Measurements from ENCODE around the gene CMSS1. TPM values are rescaled to one million over a fixed set of nuclear protein-coding genes. Genes with fewer than 3 reads are reported as not detected.

CMSS1 gene
- total RNA-seq, 1 donor from 2014 or later = 34.8 TPM

GRCh38 chr3:100197876-100198275 lies 380.2 kb downstream of the CMSS1 start:
- TF ChIP-seq, protein P1, sequence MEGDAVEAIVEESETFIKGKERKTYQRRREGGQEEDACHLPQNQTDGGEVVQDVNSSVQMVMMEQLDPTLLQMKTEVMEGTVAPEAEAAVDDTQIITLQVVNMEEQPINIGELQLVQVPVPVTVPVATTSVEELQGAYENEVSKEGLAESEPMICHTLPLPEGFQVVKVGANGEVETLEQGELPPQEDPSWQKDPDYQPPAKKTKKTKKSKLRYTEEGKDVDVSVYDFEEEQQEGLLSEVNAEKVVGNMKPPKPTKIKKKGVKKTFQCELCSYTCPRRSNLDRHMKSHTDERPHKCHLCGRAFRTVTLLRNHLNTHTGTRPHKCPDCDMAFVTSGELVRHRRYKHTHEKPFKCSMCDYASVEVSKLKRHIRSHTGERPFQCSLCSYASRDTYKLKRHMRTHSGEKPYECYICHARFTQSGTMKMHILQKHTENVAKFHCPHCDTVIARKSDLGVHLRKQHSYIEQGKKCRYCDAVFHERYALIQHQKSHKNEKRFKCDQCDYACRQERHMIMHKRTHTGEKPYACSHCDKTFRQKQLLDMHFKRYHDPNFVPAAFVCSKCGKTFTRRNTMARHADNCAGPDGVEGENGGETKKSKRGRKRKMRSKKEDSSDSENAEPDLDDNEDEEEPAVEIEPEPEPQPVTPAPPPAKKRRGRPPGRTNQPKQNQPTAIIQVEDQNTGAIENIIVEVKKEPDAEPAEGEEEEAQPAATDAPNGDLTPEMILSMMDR (IDR thresholded peaks at IDR 0.05; ENCODE audit: borderline replicate concordance) = no peak
- Histone ChIP-seq H3K4me1 (no peaks in the 10 kb centered on the region), H3K27me3 (ENCODE audit: low read depth) (no peaks in the 10 kb centered on the region), H3K27ac (replicated peaks) (no peak overlapping the region), H3K4me3 (no peak overlapping the region), H3K36me3 (no peaks in the 10 kb centered on the region), H3K9me3 (replicated peaks) (no peaks in the 10 kb centered on the region)
- intact Hi-C loops (cut with micrococcal nuclease) = no loop called here
- DNase-seq = no peak

DNA sequence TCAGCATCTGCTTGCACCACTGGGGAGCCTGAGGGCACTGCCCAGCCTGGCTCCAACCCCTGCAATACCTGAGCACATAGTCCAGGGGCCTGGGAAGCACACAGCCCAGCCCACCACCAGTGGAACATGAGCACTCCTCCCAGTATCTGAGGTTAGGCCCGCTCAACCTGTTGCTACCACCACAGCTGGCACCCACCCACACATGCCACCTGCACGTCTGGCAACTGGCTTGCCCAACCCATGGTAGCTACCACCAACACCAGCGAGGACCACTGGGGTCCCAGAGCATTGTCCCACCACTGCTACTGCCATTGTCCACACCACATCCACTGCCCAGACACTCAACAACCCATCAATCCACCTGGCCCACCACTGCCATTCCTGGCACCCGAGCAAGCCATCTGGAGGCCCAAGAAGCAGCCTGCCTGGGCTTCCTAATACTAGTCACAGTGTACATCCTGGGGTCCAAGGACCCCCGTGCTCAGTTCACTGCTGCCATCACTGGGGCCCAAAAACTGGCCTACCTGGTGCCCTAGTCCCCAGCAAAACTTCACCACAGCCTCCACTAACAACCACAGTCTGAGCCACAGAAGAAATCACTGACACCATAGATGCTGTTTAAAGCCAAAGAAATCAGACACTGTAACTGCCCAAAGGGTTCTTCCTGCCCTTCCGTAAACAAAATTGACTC lies 381.1 kb downstream of the CMSS1 start:
- intact Hi-C loops (cut with micrococcal nuclease) = no loop called here
- Histone ChIP-seq H3K27me3 (ENCODE audit: low read depth) (no peaks in the 10 kb centered on the region), H3K4me1 (no peaks in the 10 kb centered on the region), H3K9me3 (replicated peaks) (peaks cover 4% of the 10 kb centered on the region), H3K27ac (replicated peaks) (no peak overlapping the region), H3K36me3 (no peaks in the 10 kb centered on the region), H3K4me3 (no peak overlapping the region)
- DNase-seq = no peak
- TF ChIP-seq, protein P1 (IDR thresholded peaks at IDR 0.05; ENCODE audit: borderline replicate concordance) = no peak

- H3K4me3 ChIP-seq = no peak overlapping the region
- peaks cover 12% of the 10 kb centered on the region for H3K9me3 ChIP-seq (replicated peaks)
- no peaks in the 10 kb centered on the region for H3K36me3 ChIP-seq
- H3K4me1 ChIP-seq = peaks cover 8% of the 10 kb centered on the region
- intact Hi-C loops (cut with micrococcal nuclease) = no loop called here
- TF ChIP-seq, protein P1 (IDR thresholded peaks at IDR 0.05; ENCODE audit: borderline replicate concordance) = no peak
- DNase-seq = no peak
- no peak overlapping the region for H3K27ac ChIP-seq (replicated peaks)
- H3K27me3 ChIP-seq (ENCODE audit: low read depth) = no peaks in the 10 kb centered on the region
These were observed 387.5 kb downstream of the CMSS1 start for GRCh38 chr3:100205171-100205570.

GRCh38 chr3:100206687-100207086 lies 389.0 kb downstream of the CMSS1 start:
- no peak overlapping the region for H3K4me3 ChIP-seq

GRCh38 chr3:100207886-100208285 lies 390.2 kb downstream of the CMSS1 start:
- intact Hi-C loops (cut with micrococcal nuclease) = no loop called here
- H3K9me3 ChIP-seq (replicated peaks) = peaks cover 12% of the 10 kb centered on the region
- TF ChIP-seq, protein P1 (IDR thresholded peaks at IDR 0.05; ENCODE audit: borderline replicate concordance) = no peak
- H3K4me3 ChIP-seq = no peak overlapping the region
- no peak overlapping the region for H3K27ac ChIP-seq (replicated peaks)
- no peak for DNase-seq
- no peaks in the 10 kb centered on the region for H3K27me3 ChIP-seq (ENCODE audit: low read depth)
- H3K4me1 ChIP-seq = peaks cover 24% of the 10 kb centered on the region
- H3K36me3 ChIP-seq = no peaks in the 10 kb centered on the region

More at GRCh38 chr3:100206687-100207086, 389.0 kb downstream of the CMSS1 start:
- Histone ChIP-seq H3K27me3 (ENCODE audit: low read depth) (no peaks in the 10 kb centered on the region), H3K36me3 (no peaks in the 10 kb centered on the region), H3K9me3 (replicated peaks) (peaks cover 12% of the 10 kb centered on the region), H3K27ac (replicated peaks) (no peak overlapping the region), H3K4me1 (peaks cover 23% of the 10 kb centered on the region)
- DNase-seq = no peak
- intact Hi-C loops (cut with micrococcal nuclease) = no loop called here
- TF ChIP-seq, protein P1 (IDR thresholded peaks at IDR 0.05; ENCODE audit: borderline replicate concordance) = no peak

Measured in left ventricle myocardium inferior (tissue), 1 donor.